GM18517 (cell line): ENCODE measurements around the gene CMSS1.

Experiments
- ATAC-seq: cut with Tn5 transposase; IDR thresholded peaks from one replicate; pipeline ENCODE4 v1.9.1; 2021; ENCODE audit warnings: mild to moderate bottlenecking, moderate library complexity; ENCODE audit not compliant: unreplicated experiment

CMSS1 gene

DNA sequence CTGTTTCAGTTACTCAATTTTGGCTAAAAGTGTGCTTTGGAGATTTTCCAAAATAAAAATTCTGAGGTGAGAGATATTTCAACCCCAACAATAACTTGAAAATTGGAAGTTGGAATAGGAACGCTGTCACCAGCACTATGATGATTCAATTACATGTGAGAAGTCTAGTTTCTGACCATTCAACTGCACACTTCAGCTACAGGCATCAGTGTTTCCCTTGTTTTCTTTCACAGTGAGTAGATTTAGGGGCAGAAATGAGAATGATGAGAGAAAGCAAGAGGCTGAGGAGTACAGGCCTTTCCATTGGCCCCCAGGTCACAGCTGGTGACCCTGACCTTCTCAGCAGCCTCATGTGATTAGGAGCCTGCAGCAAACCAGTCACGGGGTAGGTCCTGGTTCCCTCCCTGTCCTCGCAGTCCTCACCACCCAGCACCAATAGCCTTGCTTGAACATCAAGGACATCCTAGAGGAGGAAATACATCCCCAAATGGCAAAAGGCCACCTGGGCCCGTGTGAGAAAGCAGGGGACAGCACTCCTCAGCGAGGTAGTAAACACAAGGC is 306.6 kb downstream of the CMSS1 start:
- ATAC-seq, result no peak

DNA sequence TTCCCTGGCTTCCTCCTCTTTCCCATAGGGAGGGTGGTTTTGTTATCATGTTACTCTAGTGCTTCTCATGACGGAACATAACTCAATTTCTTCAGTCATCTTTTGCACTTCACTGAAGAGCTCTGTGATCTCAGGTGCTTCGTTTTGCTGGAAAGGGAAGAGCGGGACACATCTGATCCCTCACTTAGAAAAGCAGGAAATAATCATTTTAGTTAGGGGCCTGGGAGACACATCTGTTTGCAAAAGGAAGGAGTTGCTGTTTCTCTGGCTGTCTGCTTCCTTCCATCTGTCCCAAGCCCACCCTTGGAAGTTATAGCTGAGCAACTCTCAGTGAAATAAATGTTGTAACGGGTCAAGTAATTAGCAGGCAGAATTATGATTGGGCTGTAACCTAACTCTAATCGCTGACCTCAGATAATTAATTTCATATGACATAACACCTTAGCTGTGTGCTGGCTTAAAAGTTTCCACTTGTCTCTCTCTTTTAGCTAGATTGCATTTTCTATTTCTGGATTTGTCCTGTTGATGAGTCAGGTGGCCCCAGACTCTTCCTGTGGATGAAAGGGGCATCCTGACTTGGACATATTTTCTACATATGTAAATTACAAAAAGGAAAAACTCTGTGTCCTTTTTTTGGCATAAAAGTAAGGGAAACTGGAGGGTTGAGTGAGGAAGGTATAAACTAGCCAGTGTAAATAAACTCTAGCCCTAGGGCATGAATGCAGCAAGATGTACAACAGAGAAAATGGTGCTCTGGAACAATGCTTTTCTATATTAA is 307.7 kb downstream of the CMSS1 start:
- ATAC-seq, result no peak

DNA sequence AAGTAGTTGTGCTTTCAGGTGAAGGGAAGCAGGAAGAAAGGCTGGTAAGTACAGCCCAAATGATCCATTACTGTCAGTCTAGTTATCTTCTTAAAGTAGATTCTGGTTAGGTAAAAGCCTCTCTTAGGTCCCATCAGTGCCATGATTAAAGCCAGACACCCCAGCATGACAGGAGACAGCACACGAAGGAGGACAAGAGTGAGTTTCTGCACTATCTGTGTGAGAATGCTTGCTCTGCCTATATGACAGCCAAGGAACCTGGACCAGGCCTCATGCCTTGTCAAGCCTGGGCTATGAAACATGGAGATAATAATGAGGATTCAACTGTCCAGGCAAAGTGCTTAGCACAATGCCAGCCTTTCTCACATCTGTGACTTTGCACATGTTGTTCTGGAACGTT is 310.1 kb downstream of the CMSS1 start:
- ATAC-seq, result no peak

DNA sequence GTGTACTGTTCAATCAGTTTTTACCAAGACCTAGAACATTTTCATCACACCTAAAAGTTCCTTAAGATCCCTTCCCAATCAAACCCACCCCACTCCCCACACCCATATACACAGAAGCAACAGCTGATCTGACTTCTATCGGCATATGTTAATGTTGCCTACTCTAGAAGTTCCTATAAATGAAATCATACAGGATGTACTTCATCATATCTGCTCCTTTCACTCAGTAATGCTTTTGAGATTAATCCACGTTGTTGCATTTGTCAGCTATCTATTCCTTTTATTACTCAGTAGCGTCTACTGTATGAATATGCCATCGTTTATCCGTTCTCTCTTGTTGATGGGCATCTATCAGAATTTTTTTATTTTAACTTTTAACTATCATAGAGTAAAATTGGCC is 310.9 kb downstream of the CMSS1 start:
- ATAC-seq, result no peak

DNA sequence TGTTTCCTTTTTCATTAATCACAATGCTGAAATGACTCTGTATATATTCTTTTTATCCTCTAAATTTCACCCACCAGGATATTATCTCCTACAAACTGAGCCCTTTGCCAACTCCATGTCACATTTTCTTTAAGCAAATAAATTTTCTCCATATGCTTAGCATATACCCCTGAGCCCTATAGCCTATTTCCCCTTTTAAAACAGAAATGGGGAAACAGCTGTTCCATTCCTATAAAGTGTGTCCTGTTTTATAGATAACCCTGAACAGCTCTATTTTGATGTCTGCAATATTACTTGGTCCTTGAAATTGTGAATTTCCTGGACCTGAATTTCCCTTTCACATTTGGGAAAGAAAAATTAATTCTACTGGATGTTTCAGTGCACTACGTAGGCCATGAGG is 312.3 kb downstream of the CMSS1 start:
- ATAC-seq, result no peak

DNA sequence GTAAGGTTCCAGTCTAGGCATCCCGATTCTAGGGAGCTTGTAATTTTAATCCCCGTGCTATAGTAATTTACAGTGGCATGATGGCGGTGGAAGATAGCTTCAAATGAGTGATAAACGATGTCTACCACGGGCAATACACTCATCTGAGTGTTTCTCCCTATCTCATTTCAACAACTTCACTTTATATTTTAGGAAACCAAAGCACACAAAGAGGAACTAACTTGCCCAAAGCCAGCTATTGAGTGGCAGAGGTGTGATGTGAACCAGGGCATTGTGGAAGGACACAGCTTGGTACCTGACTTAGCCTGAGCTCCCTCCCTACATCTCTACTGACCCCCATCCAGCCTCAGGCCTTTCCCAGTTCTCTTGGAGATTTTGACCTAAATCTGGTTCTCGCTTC is 313.6 kb downstream of the CMSS1 start:
- no peak for ATAC-seq

DNA sequence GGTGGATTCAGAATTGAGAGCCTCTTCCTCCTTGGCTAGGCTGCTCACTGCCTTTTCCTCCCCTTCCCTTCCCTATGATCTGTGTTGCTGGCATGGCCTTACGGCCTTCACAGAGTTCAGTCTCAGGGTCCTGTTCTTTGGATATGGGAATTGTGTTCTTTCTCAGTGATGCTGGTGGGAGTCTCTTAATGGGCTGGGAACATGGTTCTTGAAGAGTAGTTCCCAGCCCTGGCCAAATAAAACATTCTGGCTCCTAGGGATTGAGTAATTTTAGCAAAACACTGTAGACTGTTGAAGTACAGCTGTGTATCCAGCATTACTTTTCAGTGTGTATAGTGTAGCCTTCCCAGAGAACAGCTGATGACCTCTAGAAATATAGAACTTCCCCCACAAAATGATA is 319.3 kb downstream of the CMSS1 start:
- no peak for ATAC-seq

DNA sequence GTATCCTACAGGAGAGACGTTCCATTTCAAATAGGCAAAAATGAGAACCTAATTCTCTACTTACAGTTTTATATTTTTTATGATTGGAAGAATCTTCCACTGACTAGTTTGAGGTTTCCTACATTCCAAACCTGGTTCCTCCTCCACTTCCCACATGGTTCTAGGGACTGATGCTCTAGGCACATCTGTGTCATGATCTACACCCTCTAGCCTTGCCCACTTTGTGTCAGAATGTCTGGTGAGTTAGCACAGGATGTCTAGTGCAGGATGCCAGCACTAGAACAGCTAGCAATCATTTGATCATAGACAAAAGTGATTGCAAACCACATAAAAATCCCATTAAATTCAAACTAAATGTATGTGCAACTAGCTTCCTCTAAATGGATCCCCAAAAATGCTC is 323.3 kb downstream of the CMSS1 start:
- no peak for ATAC-seq

DNA sequence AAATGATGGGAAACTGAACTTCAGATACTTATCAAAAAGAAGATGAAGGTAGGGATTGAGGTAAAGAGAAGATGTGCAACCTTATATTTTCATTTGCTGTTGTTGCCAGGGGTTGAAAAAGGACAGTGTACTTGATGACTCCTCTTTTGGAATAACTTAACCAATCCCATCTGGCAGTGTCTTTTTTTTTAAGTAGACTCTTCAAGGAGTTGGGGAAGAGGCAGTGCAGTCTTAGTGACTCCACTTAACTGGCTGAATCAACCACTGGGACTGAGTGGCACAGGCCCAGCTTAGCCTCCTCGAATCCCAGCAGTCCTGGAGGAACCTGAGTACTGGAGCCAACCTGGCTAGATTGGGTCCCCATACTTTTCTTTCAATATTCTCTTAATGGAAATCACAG is 323.9 kb downstream of the CMSS1 start:
- ATAC-seq, result no peak

DNA sequence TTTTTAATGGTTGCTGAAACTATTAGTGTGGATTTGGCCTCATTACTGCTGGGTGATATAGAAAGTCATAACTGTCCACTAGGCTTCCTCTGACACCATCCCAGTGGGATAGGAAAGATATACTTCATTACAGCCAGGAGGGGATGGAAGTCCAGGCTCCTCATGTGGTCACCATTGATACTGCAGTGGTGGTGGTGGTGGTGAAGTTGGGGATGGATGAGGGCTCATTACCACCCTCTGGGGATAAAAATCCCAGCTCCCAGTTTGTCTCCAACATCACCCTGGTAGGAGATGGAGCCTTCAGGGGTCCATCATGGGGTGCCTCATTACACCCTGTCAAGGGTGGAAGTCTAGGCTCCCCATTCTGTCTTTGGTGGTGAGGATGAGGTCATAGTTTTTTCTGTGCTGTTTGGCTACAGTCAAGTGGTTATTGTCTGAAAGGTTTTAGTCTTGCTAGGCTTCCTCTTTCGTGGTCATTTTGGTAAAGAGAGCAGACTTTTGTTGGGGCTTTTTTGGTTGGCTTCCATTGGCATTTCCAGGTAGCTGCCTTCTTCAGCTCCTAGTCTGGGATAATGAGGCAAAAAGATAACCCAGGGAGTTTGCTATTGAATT is 326.7 kb downstream of the CMSS1 start:
- peak; percentile 72 for ATAC-seq

DNA sequence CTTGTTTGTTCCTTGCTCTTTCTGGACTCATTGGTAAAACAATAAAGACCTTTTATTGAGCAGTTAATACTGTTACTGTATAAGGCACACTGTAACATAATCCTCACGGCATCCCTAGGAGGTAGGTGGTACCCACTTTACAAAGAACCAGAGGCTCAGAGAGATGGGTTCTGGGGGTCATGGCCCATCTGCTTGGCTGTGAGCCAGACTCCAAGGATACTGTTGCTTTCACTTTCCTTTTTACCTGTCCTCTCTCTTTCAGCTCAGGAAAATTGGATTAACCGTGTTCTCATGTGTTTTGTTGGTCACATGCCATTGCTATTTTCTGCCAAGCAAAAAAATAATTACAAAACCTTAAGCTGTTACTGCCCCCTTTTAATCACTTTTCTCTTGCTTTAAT is 331.5 kb downstream of the CMSS1 start:
- ATAC-seq, result no peak

DNA sequence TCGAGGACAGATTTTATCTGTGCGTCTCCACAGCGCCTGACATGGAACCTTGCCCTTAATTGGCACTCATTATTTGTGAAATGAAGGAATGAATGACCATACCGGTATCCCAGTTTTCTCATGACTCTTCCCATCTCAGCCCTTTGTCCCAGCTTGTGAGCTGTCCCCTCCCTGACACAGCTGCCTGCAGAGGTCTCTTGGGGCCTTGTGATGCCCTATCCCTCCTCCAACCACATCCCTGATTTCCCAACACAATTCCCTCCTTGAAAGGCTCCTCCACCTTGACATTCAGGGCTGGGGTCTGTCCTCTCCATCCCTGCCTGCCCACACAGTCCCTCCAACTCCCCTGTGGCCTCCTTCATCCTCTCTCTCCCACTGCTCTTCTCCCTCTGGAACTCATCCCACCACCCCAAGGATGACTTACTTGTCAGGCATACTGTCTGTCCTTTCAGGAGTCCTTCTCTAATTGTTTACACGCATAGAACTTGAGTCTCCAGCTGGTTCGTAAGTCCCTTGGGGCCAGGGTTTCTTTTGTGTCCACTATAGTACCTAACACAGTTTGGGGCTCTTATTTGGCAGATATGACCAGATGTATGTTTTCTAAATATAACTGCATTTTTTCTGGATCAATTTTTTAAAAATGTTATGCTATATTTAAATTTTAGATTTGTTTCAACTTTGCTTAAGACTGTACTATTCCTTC is 332.2 kb downstream of the CMSS1 start:
- no peak for ATAC-seq

DNA sequence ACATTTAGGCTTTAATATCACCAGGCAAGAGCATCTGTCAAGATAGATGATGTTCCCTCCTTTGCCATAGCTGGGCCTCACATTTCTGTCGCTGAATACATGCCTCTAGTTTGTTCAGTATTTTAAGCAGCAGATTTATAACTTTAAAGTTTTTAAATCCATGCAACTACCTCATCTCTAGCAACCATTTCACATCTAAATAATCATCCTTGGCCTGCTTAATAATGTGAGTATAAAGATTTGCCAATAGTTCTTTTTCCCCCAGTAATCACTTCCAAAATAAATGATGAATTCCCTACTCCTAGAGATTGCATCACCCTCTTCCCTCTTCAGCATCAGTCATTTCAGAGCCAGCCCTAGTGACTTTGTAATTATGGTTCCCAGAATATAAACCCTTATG is 332.8 kb downstream of the CMSS1 start:
- no peak for ATAC-seq

DNA sequence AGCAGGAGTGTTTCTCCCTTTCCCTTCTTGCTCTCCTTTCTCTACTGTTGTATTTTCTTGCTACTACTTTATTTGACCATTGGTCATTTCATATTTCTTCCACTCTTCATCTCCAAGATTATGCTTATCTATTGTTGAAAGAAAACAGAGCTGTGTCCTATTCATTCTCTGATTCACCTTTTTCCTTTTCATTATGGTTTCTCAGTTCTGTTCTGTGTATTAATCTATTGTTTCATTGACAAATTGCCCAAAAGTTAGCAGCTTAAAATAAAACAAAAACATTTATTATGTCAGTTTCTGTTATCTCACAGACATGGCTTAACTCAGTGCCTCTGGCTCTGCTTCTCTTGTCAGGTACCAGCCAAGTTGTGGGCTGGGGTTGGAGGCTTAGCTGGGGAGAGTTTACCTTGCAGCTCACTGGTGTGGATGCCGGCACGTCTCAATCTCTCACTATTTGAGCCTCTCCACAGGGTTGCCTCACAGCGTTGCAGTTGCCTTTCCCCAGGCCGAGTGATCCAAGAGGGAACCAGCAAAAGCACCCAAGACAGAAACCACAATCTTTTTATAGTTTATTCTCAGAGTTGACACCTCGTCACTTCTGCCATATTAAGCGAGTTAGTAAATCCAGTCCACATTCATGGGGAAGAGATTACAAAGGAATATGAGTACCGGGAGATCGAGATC is 333.5 kb downstream of the CMSS1 start:
- no peak for ATAC-seq

DNA sequence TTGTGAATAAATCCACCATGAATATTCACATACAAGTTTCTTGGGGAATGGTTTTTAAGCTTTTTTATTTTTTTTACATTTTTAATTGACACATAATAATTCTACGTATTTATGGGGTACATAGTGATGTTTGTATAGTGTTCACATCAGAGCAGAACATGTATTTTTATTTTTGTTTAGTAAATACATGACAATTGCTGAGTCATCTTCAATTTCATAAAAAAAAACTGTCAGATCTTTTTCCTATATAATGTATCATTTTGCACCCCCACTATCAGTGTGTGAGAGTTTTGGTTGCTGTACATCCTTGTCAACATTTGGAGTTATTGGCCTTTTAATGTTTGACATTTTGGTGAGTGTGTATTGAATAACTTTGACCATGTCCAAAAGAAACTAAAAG is 336.5 kb downstream of the CMSS1 start:
- no peak for ATAC-seq

DNA sequence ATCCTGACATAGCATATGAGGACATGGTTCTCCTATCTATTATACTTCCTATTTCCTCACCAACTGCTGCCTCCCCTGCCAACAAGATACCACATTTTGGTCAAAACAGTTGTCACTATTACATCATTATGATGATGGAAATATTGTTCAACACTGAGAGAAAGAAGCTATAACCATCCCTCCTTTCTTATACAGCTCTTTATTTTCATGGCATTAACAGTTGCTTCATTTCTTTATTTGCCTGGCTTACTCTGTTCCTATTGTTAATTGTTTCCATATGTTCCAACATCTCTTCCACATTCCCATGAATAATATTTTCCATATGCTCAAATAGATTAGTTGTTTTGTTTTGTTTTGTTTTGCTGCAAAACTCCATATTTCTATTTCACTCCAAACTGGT is 337.5 kb downstream of the CMSS1 start:
- no peak for ATAC-seq

DNA sequence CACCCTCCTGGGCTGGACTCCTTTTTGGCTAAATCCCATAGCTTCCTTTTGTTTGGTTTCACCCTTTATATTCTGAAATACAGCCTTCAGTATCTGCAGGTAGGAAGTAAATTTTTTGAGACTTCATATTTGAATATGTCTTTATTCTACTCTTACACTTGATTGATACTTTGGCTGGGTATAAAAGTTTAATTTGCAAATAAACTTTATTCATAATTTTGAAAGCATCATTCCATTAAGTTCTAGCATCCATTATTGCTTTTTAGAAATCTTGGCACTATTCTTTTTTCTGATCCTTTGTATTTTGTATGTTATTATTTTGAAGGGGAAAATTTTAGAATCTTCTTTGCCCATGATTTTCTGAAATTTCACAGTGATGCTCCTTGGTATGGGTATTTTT is 337.9 kb downstream of the CMSS1 start:
- ATAC-seq, result no peak

DNA sequence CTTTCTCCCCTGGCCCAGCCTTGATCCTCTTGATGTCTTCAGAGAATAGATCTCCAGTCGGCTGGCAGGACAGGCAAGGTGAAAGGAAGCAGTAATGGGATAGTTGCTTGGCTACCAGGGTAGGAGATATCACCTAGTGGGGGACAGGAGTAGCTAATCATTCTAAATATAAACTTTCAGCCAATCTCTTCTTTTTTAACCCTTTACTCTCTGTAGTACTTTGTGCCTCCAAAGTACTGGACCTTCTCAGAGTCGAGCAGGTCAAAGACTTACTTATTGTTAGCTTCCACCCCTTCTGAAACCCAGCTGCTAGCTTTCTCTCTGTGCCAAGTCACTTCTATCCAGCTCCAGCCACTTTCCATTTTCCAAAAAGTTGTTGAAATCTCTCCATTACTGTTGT is 340.0 kb downstream of the CMSS1 start:
- ATAC-seq, result no peak

DNA sequence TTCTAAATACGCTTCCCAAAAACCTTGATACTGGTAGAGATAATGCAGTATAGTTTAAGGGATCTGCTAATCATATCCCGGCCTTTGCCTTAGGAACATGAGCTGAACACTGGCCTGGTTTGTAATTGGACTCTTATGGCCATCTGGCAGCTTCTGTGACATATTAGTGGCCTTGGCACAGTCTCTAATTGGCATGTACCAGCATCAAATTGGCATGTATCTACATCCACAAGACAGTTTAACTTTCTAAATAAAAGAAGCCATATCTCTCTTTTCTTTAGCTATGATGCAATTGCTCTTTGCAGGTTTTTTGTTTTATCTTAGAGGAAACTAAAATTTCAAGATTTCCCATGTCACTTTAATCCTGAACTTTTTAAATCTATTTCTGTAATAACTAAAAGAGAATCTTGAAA is 341.3 kb downstream of the CMSS1 start:
- ATAC-seq, result no peak

DNA sequence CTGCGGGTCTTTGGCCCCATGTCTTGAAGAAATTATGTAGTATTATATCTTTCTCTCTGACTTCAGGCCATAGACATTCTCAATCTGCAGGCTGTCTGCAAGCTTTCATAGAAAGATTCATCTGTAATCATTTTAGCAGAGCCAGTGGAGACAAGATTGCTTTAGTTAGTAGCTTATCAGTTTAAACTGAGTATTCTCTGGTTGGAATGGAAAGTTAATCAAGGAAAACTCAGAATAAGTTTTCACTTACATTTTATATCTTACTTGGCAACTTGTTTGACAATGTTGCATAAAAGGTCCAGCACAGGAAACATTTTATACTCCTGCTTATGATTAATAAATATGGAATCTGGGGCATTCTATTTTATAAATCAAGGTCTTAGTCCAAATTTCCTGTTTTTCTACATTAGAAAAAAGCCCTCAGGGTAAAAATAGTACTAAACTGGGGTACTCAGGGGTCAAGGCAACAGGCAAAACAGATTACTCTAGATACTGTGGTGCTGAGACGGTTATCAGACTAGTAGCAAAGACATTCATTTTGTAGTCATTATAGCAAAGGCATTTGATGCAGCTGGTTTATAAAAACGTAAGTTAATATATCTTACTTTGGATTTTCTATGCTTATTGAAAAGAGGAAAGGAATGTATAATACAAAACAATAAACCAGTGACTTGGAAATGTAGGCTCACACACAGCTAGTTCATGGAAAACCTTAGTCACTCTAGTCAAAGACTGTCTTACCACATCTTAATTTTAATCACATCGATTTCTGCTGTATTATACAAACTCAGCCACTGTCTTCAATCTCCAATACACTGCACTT is 341.9 kb downstream of the CMSS1 start:
- ATAC-seq, result no peak
